ENCODE measurements around the gene CLCN3.

The CLCN3 gene

DNA sequence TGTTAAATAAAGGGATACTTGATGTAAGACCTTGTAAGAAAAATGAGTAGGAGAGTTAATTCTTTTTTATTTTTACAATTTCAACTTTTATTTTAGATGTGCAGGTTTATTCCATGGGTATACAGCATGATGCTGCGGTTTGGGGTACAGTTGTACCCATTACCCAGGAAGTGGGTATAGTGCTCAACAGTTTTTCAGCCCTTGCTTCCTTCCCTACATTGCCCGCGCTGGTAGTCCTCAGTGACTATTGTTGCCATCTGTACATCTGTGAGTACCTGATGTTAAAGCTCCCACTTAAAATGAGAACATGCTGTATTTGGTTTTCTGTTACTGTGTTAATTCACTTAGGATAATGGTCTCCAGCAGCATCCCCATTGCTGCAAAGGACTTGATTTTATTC lies 9.7 kb downstream of the CLCN3 start:
- no peak overlapping the region for H2AFZ ChIP-seq (ENCODE audit: low read length)
- no peak overlapping the region for H3K4me2 ChIP-seq (ENCODE audit: low read depth, low read length, poor library complexity, severe bottlenecking)
- H3K27me3 ChIP-seq (ENCODE audit: insufficient read depth, low read length, poor library complexity, severe bottlenecking): no peaks in the 10 kb centered on the region
- no peak overlapping the region for H3K9ac ChIP-seq (ENCODE audit: low read depth, low read length, poor library complexity, severe bottlenecking)
- H3K36me3 ChIP-seq (ENCODE audit: insufficient read depth, low read length): no peaks in the 10 kb centered on the region
- no peaks in the 10 kb centered on the region for H3K4me1 ChIP-seq (ENCODE audit: insufficient read depth, low read length, poor library complexity, severe bottlenecking)
- peaks cover 13% of the 10 kb centered on the region for H4K20me1 ChIP-seq (ENCODE audit: insufficient read depth, low read length, poor library complexity, severe bottlenecking)
- no peaks in the 10 kb centered on the region for H3K9me2 ChIP-seq (replicated peaks; ENCODE audit: low read depth, low read length)
- no peaks in the 10 kb centered on the region for H3F3A ChIP-seq (ENCODE audit: low read depth)
- H3K9me3 ChIP-seq (ENCODE audit: insufficient read depth, low read depth, low read length): no peaks in the 10 kb centered on the region
- no peak for TF ChIP-seq EZH2phosphoT487 (IDR thresholded peaks at IDR 0.05; ENCODE audit: borderline replicate concordance)
- TF ChIP-seq, protein P1, sequence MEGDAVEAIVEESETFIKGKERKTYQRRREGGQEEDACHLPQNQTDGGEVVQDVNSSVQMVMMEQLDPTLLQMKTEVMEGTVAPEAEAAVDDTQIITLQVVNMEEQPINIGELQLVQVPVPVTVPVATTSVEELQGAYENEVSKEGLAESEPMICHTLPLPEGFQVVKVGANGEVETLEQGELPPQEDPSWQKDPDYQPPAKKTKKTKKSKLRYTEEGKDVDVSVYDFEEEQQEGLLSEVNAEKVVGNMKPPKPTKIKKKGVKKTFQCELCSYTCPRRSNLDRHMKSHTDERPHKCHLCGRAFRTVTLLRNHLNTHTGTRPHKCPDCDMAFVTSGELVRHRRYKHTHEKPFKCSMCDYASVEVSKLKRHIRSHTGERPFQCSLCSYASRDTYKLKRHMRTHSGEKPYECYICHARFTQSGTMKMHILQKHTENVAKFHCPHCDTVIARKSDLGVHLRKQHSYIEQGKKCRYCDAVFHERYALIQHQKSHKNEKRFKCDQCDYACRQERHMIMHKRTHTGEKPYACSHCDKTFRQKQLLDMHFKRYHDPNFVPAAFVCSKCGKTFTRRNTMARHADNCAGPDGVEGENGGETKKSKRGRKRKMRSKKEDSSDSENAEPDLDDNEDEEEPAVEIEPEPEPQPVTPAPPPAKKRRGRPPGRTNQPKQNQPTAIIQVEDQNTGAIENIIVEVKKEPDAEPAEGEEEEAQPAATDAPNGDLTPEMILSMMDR (conservative IDR thresholded peaks at IDR 0.05; ENCODE audit: low read length): no peak
- H3K79me2 ChIP-seq (ENCODE audit: insufficient read depth, low read length): no peaks in the 10 kb centered on the region
- no peak overlapping the region for H3K4me3 ChIP-seq (ENCODE audit: low read length, poor library complexity, severe bottlenecking)

DNA sequence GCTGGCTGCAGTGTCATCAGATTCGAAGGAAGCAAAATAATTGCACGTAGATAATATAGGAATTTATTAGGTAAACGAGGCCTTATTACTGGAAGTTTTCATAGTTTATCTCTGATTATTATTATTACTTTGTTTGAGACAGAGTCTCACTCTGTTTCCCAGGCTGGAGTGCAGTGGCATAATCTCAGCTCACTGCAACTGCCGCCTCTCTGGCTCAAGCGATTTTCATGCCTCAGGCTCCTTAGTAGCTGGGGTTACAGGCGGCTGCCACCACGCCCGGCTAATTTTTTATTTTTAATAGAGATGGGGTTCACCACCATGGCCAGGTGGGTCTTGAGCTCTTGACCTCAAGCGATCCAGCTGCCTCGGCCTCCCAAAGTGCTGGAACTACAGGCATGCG lies 12.5 kb downstream of the CLCN3 start:
- Histone ChIP-seq H3K4me1 (ENCODE audit: insufficient read depth, low read length, poor library complexity, severe bottlenecking) (no peaks in the 10 kb centered on the region), H3F3A (ENCODE audit: low read depth) (no peaks in the 10 kb centered on the region), H3K27me3 (ENCODE audit: insufficient read depth, low read length, poor library complexity, severe bottlenecking) (no peaks in the 10 kb centered on the region), H3K36me3 (ENCODE audit: insufficient read depth, low read length) (no peaks in the 10 kb centered on the region), H3K9me3 (ENCODE audit: insufficient read depth, low read depth, low read length) (no peaks in the 10 kb centered on the region), H3K4me3 (ENCODE audit: low read length, poor library complexity, severe bottlenecking) (no peak overlapping the region), H3K9me2 (replicated peaks; ENCODE audit: low read depth, low read length) (no peaks in the 10 kb centered on the region), H2AFZ (ENCODE audit: low read length) (no peak overlapping the region), H3K79me2 (ENCODE audit: insufficient read depth, low read length) (no peaks in the 10 kb centered on the region), H4K20me1 (ENCODE audit: insufficient read depth, low read length, poor library complexity, severe bottlenecking) (no peaks in the 10 kb centered on the region), H3K4me2 (ENCODE audit: low read depth, low read length, poor library complexity, severe bottlenecking) (no peak overlapping the region), H3K9ac (ENCODE audit: low read depth, low read length, poor library complexity, severe bottlenecking) (no peak overlapping the region)
- TF ChIP-seq, protein P1 (conservative IDR thresholded peaks at IDR 0.05; ENCODE audit: low read length): no peak
- no peak for TF ChIP-seq EZH2phosphoT487 (IDR thresholded peaks at IDR 0.05; ENCODE audit: borderline replicate concordance)

DNA sequence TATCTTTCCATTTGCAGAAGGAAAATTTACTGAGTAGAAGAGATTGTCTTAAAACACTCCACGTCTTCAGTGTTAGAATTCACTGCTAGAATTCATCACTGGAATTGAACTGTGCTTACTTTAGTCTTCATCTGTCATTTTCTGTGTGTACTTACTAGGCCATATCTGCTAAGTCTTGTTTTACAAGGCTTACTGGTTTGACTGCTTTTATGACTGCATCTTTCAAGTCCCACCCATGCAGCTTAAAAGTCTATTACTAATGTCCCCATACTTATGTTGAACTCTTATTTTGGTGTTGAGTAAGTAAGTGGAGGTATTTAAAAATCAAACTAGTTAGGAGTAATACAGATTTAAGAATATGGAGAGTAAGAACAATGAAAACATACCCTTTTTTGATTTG lies 14.6 kb downstream of the CLCN3 start:
- H3K79me2 ChIP-seq (ENCODE audit: insufficient read depth, low read length): no peaks in the 10 kb centered on the region
- no peaks in the 10 kb centered on the region for H3K4me1 ChIP-seq (ENCODE audit: insufficient read depth, low read length, poor library complexity, severe bottlenecking)

More for the DNA sequence above, 14.6 kb downstream of the CLCN3 start:
- TF ChIP-seq, protein P1 (conservative IDR thresholded peaks at IDR 0.05; ENCODE audit: low read length): no peak
- no peak for TF ChIP-seq EZH2phosphoT487 (IDR thresholded peaks at IDR 0.05; ENCODE audit: borderline replicate concordance)
- Histone ChIP-seq H3K9me3 (ENCODE audit: insufficient read depth, low read depth, low read length) (no peaks in the 10 kb centered on the region), H3F3A (ENCODE audit: low read depth) (no peaks in the 10 kb centered on the region), H2AFZ (ENCODE audit: low read length) (no peak overlapping the region), H3K4me2 (ENCODE audit: low read depth, low read length, poor library complexity, severe bottlenecking) (no peak overlapping the region), H3K27me3 (ENCODE audit: insufficient read depth, low read length, poor library complexity, severe bottlenecking) (no peaks in the 10 kb centered on the region), H3K9ac (ENCODE audit: low read depth, low read length, poor library complexity, severe bottlenecking) (no peak overlapping the region), H3K36me3 (ENCODE audit: insufficient read depth, low read length) (peaks cover 4% of the 10 kb centered on the region; the same call in 1 of the 2 replicates), H3K4me3 (ENCODE audit: low read length, poor library complexity, severe bottlenecking) (no peak overlapping the region), H3K9me2 (replicated peaks; ENCODE audit: low read depth, low read length) (no peaks in the 10 kb centered on the region), H4K20me1 (ENCODE audit: insufficient read depth, low read length, poor library complexity, severe bottlenecking) (no peaks in the 10 kb centered on the region)

Data from Loucy (cell line).